Activated CD8-positive, alpha-beta memory T cell treated with anti-CD3 and anti-CD28 coated beads, Interleukin-2, amount 50 U/mL, for 48 hours (primary cell): ENCODE data around the gene YPEL1.
"Not testable (repeated sequence)": the region's sequence is repeated elsewhere in the genome, so short reads cannot be mapped to it uniquely, and the experiment has no call there.

Experiments used
- DNase-seq: peaks from one replicate; pipeline ENCODE4 v3.0.0-alpha.2; 2020

The YPEL1 gene

GRCh38 chr22:21753374-21754111 lies 17.9 kb upstream of the YPEL1 start:
- DNase-seq = no peak

DNA sequence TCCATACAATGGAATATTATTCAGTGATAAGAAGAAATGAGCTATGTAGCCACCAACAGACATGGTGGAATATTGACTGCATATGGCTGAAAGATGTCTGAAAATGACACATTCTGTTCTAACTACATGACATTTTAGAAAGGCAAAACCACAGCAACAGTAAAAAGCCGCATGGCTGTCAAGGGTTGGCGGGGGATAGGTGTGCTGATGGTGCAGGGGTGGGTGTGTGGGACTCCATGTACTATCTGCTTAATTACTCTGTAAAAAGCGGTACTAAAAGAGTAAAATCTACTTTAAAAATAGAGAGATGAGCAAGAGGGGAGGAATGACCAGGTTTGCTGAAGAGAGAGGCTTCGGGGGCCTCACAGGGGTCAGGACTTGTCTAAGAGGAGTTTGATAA lies 16.7 kb upstream of the YPEL1 start:
- DNase-seq = no peak

DNA sequence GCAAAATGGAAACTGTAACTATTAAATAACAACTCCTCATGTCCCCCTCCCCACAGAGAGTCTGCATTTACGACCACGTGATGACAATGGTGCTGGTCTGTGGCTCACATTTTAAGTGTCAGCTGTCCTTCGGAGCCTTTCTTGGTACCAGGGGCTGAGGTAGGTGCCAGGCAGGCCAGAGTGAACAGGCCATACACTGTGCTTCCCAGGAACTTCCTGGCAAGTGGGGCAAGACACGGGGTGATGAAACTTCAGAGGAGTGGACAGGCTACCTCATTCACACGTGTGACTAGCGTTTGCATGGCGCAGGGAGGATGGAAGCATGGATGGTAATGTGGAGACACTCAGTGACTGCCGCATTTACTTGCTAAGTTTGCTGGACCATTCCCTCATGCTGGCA lies 10.4 kb upstream of the YPEL1 start:
- no peak for DNase-seq

GRCh38 chr22:21744917-21745316 lies 9.3 kb upstream of the YPEL1 start:
- not testable (repeated sequence) for DNase-seq

GRCh38 chr22:21741790-21742189 lies 6.2 kb upstream of the YPEL1 start:
- DNase-seq = no peak

GRCh38 chr22:21741059-21741458 lies 5.5 kb upstream of the YPEL1 start:
- no peak for DNase-seq

GRCh38 chr22:21739828-21740377 lies 4.3 kb upstream of the YPEL1 start:
- DNase-seq = no peak

DNA sequence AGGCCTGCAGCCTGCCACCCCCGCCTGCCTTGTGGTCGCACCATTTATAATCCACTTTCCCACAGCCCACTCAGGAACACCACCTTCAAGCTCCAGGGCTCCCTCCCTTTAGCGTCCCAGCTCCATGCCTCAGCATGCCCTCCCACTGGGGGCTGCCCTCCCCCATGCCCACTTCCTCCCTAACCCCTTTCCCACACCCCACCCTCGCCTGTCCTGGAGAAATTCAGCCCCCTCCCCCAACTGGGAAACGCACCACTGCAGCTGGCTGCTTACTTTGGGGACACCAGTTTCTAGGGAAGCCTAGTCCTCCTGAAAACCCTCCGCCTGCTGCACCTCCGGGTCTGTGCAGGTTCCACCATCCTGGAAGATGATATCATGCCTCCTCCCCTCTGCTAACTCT lies 3.4 kb upstream of the YPEL1 start:
- DNase-seq = no peak

DNA sequence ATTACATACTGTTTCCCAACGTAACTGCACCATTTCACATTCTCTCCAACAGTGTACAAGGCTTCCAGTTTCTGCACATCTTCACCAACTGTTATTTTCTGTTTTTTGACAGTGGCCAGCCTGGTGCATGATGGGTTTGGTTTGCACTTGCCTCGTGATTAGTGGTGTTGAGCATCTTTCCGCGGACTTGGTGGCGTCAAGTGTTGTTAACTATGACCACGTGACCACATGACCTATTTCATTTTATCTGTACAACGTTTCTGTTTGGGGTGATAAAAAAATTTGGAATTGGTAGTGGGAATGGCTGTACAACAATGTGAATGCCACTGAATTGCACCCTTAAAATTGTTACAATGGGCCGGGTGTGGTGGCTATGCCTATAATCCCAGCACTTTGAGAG lies 2.5 kb upstream of the YPEL1 start:
- DNase-seq = no peak

- DNase-seq = no peak
Measured at GRCh38 chr22:21736948-21737347, 1.4 kb upstream of the YPEL1 start.

GRCh38 chr22:21736084-21736642 lies 569 bp upstream of the YPEL1 start:
- no peak for DNase-seq

DNA sequence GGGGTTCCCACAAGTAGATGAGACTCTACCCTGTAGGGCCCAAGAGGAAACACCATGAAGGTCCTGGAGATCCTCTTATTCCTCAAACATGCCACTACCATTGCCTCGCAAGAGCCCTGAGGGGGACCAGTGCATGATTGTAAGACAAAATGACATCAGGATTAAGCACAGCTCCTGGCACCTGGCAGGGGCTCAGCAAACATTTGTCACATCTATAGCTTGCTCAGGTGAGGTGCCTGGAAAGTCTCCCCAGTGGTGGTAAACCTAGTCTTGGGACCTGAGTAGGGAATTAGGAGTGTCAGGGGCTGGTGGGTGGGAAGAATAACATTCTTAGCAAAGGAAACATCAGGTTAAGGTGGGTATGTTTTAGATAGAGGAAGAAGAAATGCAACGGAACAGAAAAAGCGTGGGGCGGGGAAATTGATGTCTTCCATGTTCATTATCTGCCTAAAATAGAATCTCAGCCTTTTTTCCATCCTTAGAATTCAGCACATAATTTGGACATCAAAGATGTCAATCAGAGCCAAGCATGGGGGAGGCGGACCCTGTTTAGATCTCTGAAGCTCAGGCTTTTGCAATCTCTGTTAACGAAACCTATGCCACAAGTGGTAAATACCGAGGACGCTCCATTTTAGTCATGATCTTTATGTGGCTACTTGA lies 924 bp downstream of the YPEL1 start:
- DNase-seq = no peak

DNA sequence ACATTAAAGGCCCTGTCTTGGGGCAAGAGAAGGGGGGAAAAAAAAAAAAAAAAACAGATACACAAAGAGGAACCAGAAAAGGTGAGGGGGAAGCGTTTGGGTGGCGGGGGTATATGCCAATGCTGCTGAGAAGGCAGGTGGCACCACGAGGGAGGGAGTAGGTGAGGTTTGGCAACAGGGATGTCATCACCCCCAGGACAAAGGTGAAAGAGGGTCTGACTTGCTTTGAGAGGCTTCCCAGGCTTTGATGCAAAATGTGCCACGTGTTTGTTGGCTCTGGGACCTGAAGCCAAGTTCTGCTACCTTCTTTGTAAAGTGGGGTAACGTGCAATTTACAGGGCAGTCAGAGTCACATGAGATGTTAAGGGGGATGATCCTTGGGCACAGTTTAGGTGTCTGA lies 4.1 kb downstream of the YPEL1 start:
- DNase-seq = no peak

- no peak for DNase-seq
Measured at GRCh38 chr22:21730535-21731308, 4.9 kb downstream of the YPEL1 start.

DNA sequence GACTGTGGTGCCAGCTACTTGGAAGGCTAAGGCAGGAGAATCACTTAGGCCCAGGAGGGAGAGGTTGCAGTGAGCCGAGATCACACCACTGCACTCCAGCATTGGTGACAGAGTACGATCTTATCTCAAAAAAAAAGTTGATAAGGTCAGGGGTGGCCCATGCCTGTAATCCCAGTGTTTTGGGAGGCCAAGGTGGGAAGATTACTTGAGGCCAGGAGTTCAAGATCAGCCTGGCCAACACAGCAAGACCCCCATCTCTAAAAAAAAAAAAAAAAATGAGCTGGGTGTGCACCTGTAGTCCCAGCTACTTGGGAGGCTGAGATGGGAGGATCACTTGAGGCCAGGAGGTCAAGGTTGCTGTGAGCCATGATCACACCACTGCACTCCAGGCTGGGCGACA lies 6.4 kb downstream of the YPEL1 start:
- DNase-seq = not testable (repeated sequence)

- no peak for DNase-seq
Measured at GRCh38 chr22:21728270-21728669, 7.3 kb downstream of the YPEL1 start.

DNA sequence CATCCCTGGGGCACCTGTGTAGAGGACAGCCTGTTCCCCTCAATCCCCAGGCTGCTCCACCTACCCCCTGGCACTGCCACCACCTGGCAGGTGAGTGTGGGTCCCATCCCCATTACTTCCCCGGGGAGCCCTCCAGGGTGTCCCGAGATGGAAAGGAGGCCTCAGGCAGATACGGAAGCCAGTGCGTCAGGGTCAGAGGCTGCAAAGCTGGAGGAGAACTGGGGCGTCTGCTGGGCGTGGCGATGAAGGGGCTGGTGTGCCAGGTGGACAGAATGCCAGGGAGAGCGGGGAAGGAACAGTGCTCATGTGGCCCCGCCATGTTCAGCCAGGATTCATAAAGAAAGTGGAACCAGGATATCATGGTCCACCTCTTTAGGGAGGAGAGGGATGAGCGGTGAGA lies 7.8 kb downstream of the YPEL1 start:
- DNase-seq = no peak

GRCh38 chr22:21727159-21727558 lies 8.4 kb downstream of the YPEL1 start:
- DNase-seq = no peak

GRCh38 chr22:21726650-21727049 lies 8.9 kb downstream of the YPEL1 start:
- DNase-seq = peak; percentile 62

- no peak for DNase-seq
Measured at GRCh38 chr22:21725956-21726649, 9.5 kb downstream of the YPEL1 start.

DNA sequence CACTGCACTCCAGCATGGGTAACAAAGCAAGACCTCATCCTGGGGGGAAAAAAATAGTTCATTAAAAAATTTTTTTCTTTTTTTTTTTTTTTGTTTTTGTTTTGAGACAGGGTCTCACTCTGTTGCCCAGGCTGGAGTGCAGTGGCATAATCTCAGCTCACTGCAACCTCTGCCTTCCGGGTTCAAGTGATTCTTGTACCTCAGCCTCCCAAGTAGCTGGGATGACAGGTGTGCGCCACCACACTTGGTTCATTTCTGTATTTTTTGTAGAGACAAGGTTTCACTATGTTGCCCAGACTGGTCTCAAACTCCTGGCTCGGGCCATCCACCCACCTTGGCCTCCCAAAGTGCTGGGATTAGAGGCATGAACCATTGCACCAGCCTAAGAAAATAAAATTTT lies 11.1 kb downstream of the YPEL1 start:
- DNase-seq = not testable (repeated sequence)

DNA sequence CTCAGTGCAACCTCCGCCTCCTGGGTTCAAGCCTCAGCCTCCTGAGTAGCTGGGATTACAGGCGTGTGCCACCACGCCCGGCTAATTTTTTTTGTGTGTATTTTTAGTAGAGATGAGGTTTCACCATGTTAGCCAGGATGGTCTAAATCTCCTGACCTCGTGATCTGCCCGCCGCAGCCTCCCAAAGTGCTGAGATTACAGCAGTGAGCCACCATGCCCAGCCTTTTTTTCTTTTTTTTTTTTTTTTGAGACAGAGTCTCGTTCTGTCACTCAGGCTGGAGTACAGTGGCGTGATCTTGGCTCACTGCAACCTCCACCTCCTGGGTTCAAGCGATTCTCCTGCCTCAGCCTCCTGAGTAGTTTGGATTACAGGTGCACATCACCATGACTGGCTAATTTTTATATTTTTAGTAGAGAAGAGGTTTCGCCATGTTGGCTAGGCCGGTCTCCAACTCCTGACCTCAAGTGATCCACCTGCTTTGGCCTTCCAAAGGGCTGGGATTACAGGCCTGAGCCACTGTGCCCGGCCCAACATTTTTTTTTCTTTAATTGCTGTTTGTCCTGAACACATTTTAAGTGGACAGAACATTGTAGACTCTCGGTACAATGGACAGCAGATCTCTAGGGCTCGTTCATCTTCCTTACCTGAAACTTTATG lies 14.3 kb downstream of the YPEL1 start:
- DNase-seq = not testable (repeated sequence)
